GM18868 (cell line): ENCODE measurements around the gene POMT1.
"Not testable (repeated sequence)": the region's sequence is repeated elsewhere in the genome, so short reads cannot be mapped to it uniquely, and the experiment has no call there.

Experiments
- ATAC-seq: cut with Tn5 transposase; IDR thresholded peaks from one replicate; pipeline ENCODE4 v1.9.1; 2021; ENCODE audit warnings: mild to moderate bottlenecking, moderate library complexity; ENCODE audit not compliant: unreplicated experiment

The POMT1 gene

DNA sequence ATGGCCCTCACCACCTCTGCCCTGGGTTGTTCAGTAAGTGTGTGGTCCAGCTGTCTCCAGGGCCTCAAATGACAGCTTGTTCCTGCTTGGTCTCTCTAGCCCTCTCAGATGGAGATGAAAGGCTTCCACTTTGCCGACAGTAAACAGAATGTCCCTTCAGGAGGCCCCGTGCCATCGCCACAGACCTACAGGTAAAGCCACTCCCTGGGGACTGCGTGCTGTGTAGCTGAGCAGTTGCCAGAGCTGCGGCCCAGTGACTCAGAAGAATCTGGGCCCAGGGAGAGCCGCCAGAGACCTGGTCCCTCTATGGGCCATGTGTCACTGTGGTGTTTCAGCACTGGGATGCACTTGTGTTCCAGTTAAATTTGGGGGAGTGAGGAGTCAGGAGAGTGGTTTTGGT lies 10.6 kb upstream of the POMT1 start:
- ATAC-seq = no peak

DNA sequence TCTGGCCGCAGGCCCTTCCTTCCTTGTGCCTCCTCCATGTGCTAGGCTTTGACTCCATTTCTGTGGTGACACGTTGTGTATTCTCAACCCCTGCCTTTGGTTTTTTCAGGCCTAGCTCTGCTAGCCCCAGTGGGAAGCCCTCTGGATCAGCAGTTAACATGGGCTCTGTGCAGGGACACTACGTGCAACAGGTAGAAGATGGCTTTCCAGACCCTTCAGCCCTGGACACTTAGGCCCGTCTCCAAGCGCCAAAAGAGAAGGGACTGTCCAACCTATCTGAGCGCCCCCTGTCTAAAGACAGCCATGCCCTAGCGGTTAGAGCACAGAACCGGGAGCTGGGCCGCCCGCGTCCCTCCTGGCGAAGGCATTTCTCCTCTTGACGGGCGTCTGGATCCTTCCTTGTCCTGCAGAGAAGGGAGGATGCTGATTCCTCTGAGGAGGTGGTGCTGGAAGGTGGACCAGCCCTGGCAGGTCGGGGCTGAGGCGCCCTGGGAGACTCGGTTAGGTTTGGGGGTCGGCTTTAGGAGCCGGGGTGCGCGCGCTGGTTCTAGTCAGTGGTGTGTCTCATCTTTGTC lies 8.3 kb upstream of the POMT1 start:
- ATAC-seq = no peak

- ATAC-seq = no peak
Observed at GRCh38 chr9:131495785-131496184, 6.9 kb upstream of the POMT1 start.

DNA sequence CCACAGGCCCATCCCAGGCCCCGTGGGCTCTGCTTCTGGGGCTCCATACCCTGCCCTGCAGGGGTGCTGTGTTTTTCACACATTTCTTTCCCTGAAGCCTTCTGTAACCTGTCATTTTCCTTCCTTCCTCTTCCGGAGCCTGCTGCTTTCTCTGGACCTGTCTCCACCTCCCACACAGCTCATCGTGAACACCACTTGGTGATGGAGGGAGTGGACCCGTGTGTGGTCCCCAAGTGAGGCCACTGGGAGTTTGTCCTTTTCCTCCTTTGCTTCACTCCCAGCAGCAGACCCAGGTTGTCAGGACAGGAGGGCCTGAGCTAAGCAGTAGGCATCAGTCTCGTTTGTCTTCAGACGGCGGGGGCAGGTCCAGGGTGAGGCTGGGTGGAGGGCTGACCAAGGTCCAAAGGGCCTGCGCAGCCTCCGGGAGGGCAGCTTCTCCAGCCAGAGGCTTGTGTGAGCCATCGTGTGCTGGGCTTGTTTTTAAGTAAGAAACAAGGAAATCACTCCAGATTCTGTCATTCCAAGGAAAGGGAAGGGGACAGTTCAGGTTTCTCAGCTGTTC lies 5.8 kb upstream of the POMT1 start:
- no peak for ATAC-seq

GRCh38 chr9:131499254-131499767 lies 3.4 kb upstream of the POMT1 start:
- no peak for ATAC-seq

DNA sequence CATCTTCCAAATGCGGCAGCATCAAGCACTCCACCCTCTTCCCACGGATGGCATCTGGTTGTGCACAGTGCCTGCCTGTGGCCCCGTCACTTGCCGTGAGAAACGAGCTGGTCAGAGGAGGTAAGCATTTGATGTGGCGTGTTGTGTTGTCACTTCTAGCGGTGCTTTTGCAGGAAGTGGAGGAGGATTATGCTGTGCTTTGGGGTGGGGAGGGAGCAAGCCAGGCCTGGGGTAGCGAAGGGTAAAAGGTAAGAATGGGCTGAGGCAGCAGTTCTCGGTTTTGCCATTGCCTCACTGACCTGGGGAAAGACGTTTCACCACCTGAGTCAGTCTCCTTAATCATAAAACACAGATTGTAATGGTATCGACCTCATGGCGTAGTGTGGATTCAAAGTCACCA lies 2.3 kb upstream of the POMT1 start:
- no peak for ATAC-seq

GRCh38 chr9:131500939-131501541 lies 1.7 kb upstream of the POMT1 start:
- ATAC-seq = no peak

DNA sequence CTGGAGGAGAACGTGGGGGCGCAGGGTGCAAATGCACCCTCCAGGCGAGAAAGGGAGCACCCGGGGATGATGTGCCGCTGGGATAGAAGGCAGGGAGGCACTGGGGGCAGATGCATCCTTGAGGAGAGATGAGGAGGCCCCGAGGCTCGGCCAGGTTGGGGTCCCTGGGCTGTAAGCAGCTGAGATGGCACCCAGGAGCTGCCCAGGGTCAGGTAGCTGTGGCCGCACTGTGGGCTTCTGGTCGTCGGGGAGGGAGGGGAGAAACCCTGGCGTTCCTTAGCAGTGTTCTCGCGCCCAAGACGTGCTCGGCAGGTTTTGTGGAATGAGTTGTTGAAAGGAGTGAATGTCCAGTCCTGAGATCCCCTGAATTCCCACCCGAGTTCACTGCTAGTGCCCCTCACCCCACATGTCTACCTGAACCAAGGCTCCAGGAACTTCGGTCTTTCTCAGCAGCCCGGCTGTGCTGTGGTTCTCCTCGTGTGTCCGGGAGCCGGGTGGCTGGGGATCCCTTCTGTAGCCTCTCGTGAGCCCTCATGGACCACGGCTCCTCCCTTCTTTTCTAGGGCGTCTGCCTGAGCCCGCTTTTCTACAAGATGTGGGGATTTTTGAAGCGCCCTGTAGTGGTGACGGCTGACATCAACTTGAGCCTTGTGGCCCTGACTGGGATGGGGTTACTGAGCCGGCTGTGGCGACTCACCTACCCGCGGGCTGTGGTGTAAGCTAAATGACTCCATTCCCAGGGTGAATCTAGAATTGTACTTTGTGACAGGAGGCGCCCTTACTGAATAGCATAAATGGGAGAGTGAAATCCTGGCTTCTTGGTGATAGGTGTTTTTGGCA lies 1.1 kb downstream of the POMT1 start:
- no peak for ATAC-seq

DNA sequence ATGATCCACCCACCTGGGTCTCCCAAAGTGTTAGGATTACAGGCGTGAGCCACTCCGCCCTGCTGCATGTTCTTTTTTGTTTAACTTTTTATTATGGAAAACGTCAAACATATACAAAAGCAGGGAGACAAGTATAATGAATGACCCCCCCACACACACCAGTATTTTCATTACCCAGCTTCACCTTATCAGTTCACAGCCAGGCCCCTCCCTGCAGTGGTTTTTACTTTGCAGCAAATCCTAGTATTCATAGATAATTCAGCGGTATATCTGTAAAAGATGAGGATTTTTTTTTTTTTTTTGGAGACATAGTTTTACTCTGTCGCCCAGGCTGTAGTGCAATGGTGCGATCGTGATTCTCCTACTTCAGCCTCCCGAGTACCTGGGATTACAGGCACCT lies 2.3 kb downstream of the POMT1 start:
- ATAC-seq = no peak

GRCh38 chr9:131511416-131511815 lies 8.7 kb downstream of the POMT1 start:
- no peak for ATAC-seq

- ATAC-seq = no peak
Observed at GRCh38 chr9:131511880-131512279, 9.2 kb downstream of the POMT1 start.

GRCh38 chr9:131513177-131513576 lies 10.5 kb downstream of the POMT1 start:
- ATAC-seq = no peak

- not testable (repeated sequence) for ATAC-seq
Observed at GRCh38 chr9:131515559-131516031, 12.9 kb downstream of the POMT1 start.

- ATAC-seq = no peak
Observed at GRCh38 chr9:131516100-131516499, 13.4 kb downstream of the POMT1 start.

DNA sequence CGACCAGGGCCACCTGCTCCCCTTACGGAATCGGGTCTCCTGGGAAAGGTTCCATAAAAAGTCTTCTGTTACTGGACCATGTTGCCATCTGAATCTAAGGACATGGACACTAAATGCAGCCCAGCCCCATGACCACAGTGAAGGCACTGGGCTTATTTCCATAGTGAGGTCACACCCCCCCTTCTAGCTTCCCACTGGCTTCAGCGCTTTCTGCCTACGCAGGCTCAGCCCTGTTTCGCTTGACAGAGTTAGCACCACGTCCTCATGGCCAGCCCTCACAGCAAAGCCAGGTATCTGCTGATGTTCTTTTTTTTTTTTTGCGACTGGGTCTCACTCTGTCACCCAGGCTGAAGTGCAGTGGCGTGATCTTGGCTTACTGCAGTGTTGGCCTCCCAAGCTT lies 14.2 kb downstream of the POMT1 start:
- ATAC-seq = no peak

GRCh38 chr9:131517761-131518190 lies 15.1 kb downstream of the POMT1 start:
- no peak for ATAC-seq

DNA sequence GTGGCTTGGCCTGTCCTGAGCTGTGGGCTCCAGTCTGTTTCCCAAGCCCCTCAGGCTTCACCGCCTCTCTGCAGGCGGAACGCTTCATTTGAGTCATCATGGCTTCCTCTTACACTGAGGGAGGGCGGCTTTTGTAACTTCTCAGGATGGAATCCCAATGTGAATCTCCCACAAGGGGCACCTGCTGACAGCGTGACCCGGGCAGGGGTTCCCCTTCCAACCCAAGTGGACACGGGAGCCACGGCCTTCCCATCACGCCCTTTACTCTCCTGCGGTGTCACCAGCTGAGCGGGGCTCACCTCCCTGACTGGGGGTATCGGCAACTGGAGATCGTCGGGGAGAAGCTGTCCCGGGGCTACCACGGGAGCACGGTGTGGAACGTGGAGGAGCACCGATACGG lies 15.8 kb downstream of the POMT1 start:
- ATAC-seq = no peak

DNA sequence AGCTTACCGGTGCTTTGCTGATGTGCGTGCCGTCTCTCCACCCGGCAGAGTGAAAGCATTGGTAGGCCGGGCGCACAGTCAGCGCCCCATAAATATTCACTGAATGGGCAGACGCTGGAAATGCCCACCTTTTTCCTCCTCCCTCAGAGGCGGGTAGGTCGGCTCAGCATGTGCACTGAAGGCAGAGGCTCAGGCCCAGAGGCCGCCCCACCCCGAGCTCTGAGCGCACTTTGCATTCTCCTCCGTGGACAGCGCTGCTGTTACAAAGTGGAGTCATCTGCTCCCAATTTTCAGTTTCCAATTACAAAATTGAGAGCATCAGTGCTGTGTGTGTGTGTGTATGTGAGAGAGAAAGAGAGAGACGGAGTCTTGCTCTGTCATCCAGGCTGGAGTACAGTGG lies 17.8 kb downstream of the POMT1 start:
- no peak for ATAC-seq

DNA sequence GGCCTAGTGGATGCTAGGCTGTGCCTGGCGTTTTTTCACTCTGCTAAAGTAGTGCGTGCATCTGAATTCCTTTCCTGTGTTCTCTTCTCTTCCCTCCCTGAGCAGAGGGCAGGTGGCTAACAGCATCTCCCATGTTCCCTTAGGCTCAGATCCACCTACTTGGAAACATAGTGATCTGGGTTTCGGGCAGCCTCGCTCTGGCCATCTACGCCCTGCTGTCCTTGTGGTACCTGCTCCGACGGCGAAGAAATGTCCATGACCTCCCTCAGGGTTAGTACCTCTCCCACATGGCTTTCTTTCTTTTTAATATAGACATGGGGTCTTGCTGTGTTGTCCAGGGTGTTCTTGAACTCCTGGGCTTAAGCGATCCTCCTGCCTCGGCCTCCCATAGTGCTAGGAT lies 18.5 kb downstream of the POMT1 start:
- no peak for ATAC-seq

DNA sequence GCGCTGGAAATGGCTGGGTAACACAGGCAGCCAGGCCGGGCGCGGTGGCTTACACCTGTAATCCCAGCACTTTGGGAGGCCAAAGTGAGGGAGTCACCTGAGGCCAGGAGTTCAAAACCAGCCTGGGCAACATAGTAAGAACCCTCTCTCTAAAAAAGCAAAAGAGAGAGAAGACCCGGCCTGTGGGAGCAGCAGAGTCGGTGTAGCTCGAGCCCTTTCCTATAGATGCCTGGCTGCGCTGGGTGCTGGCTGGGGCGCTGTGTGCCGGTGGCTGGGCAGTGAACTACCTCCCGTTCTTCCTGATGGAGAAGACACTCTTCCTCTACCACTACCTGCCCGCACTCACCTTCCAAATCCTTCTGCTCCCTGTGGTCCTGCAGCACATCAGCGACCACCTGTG lies 19.1 kb downstream of the POMT1 start:
- no peak for ATAC-seq

GRCh38 chr9:131522257-131523085 lies 19.8 kb downstream of the POMT1 start:
- no peak for ATAC-seq
